Activated T-cell treated with anti-CD3 and anti-CD28 coated beads for 1 hour (primary cell): ENCODE results near the gene XXYLT1.

ENCODE experiments used
- DNase-seq: peaks from one replicate; pipeline ENCODE4 v3.0.0-alpha.2; 2020; ENCODE audit warnings: low read depth

The XXYLT1 gene

GRCh38 chr3:195168009-195168762, 102.8 kb downstream of the XXYLT1 start:
- no peak for DNase-seq

GRCh38 chr3:195165790-195166189, 105.2 kb downstream of the XXYLT1 start:
- DNase-seq, result no peak

GRCh38 chr3:195165265-195165609, 105.7 kb downstream of the XXYLT1 start:
- DNase-seq, result no peak

- no peak for DNase-seq
Observed at GRCh38 chr3:195164573-195165264, 106.2 kb downstream of the XXYLT1 start.

DNA sequence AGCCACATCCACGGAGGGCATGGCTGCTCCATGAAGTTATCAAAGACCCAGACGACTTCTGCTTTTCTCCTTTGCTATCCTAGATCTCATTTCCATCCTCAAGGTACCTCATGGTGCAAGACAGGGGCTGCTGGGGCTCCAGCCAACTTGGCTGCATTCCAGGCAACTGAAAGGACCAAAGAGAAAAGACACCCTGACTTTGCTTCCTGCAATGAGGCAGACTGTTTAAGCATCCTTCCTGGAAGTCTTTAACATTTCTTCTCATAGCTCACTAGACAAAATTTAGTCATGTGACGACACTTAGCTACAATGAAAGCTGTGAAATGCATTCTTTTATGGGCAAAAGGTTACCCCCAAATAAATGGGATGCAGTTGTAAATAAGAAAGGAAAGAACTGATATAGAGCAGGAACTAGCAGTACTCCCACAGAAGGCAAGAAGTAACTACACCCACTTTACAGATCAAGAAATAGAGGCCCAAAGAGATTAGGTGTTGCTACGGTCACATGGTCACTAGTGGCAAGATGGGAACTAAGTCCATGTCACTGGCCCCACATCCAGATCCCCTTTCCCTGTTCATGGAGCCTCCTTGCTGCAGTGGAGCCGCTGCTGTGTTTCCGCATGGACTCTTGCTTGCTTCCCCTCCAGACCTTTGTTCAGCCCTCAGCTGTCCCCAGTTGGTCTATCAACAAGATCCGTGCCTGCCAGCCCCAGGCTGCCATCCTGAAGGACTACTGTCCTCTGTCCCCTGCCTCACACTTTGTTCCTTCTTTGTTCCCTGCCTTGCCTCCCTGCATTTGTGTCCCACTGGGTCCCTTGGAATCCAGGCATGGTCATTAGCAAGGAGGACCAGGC, 107.0 kb downstream of the XXYLT1 start:
- DNase-seq, result no peak

DNA sequence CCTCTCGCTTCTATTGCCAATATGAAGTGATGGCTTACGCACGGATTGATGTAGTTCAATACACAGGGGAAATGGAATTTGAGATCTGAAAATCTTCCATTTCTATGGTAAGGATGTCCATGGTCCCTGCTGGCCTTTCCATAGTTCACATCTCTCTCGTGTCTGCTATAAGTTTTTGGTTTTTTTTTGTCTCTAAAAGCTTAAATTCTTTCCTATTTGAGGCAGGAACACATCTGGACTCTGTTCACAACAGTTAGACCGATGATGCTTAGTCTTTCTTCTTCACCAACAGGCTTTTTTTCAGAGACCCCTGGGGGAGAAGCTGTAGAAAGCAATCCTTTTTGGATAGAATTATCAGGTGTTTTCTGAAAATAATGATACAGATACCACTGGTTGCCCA, 108.1 kb downstream of the XXYLT1 start:
- no peak for DNase-seq

GRCh38 chr3:195162033-195162669, 108.8 kb downstream of the XXYLT1 start:
- DNase-seq, result no peak

- no peak for DNase-seq
Observed at GRCh38 chr3:195160908-195161434, 110.0 kb downstream of the XXYLT1 start.

DNA sequence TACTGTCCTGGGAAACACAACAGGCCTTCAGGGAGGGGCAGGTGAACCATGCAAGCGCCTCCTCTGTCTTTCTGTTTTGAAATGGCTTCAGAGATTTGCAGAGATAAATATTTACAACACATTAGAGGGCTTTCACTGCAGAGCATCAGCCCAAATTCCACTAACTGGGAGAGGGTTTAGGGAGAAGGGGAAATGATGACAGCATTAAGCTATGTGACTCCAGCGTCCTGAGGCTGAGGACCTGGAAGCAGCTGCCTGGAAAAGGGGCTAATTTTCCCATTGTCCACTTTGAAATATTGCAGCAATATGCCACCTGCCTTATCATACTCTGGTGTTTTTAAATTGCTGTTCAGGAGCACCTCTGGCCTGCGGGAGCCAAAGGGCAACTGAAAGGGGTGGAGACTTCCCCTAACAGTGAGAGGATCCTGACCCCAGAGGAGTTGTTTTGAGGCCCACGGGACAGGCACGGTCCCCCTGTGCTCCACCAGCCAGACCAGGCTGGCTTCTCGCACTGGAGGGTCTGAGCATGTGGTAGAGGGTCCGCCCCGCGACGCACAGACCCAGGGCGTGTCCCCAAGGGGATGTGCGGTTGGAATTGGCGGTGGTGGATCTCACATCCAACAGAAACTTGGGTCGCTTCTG, 110.6 kb downstream of the XXYLT1 start:
- no peak for DNase-seq

GRCh38 chr3:195159814-195160165, 111.2 kb downstream of the XXYLT1 start:
- no peak for DNase-seq

GRCh38 chr3:195159117-195159813, 111.7 kb downstream of the XXYLT1 start:
- DNase-seq, result no peak

DNA sequence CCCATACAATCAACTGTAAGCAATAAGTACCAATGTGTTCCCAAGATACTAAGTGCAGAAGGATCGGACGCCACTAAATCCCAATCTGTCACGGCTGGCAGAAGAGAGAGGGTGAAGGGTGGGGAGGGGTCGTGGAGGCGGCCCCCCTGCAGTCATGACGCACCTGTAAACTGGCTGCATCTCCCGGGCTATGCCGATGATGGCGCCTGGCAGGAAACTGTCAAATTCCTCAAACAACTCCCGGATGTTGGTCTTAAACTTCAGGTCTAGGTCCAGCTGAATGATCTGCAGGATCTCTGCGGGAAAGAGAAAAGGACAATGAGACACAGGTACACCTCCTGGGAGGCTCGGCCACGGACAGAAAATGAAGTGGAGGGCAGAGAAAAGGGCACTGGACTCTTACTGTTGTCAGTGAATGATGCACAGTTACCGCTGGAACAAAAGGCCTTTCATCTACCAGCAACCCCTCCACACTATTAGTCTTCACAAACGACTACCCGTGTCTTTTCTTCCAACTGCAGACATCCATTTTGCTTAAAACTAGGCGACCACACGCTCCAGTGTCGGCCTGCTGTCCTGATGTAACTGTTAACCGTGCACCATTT, 114.6 kb downstream of the XXYLT1 start:
- no peak for DNase-seq

DNA sequence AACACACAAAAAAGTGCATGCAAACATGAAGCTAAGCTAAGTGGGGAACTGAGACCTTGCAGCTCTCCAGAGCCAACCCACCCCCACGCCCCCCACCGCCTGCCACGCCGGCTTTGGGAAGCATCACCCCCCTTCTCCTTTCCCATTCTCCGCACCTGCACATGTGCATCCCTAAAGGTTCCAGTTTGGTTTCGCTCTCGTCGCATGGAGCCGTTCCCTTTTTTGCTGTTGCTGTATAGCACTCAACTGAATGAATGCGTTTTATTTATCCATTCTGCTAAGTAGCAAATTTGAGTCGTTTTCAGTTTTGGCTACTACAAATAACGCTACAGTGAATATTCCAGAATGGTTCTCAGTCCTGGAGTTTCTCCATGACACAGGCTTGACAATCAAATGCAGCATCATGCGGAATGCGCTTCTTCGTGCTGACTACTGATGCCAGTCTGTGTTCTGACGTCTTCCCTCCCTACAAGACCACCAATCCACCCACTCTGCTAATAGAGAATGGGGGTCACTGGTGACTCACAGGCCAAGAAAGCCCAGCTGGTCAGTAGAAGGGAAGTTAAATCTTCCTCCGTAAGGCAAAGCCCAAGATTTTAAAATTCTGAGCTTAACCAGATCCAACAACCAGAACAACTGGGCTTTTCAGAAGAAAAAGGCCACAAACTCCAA, 115.3 kb downstream of the XXYLT1 start:
- DNase-seq, result no peak

DNA sequence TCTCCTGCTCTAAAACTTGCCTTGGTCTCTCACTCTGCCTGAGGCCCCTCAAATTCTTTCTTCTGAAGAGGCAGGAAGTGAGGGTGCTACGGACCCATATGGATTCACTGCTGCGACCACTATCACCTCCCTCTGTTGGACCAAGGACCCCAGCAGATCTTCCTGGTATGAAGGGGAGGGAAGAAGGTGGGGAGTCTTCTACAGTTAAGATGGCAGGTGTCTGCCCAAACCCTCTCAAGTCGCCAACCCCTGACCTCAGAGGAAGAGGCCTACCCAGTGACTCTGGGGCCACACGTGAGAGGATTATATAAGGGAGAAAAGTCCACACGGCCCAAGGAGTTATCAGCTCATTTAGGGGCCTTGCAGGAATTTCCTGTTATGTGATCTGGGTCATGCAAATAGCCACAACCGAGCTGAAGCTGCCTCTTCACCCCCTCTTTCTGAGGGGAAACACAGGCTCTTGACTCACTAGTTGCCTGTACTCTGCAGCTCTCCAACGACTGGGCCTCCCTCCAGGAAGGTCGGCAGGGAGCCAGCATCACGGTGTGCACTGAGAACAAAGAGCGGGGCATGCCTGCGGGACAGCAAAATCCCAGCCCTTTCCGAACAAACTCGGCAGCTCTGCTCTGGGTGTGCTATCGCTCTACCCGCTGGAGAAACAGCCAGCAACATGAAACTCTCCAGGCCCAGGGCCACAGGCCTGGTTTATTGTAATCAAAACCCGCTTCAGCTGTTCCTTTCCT, 116.0 kb downstream of the XXYLT1 start:
- no peak for DNase-seq

GRCh38 chr3:195154111-195154791, 116.7 kb downstream of the XXYLT1 start:
- no peak for DNase-seq

GRCh38 chr3:195153653-195154052, 117.3 kb downstream of the XXYLT1 start:
- DNase-seq, result no peak

GRCh38 chr3:195153130-195153529, 117.8 kb downstream of the XXYLT1 start:
- no peak for DNase-seq

GRCh38 chr3:195151866-195152541, 119.0 kb downstream of the XXYLT1 start:
- no peak for DNase-seq
